ENCODE measurements around the gene COG5. TPM values are rescaled to one million over a fixed set of nuclear protein-coding genes. Genes with fewer than 3 reads are reported as not detected.

The COG5 gene
- total and polyA plus RNA-seq, 2 experiments from 2014 or later = 15.4 to 36.5 TPM

GRCh38 chr7:107196834-107197610 is 366.7 kb downstream of the COG5 start:
- Histone ChIP-seq H4K20me1 (replicated peaks; ENCODE audit: insufficient read depth) (peaks cover 3% of the 10 kb centered on the region; the same call in 1 of the 2 replicates), H3K9me2 (ENCODE audit: insufficient read depth) (no peaks in the 10 kb centered on the region), H3K4me1 (ENCODE audit: insufficient read depth) (no peaks in the 10 kb centered on the region), H3K4me2 (no peak overlapping the region), H3K27me3 (ENCODE audit: insufficient read depth) (no peaks in the 10 kb centered on the region), H2AFZ (no peak overlapping the region), H3K36me3 (ENCODE audit: insufficient read depth) (no peaks in the 10 kb centered on the region), H3K79me2 (replicated peaks; ENCODE audit: insufficient read depth) (no peaks in the 10 kb centered on the region), H3K4me3 (no peak overlapping the region), H3F3A (replicated peaks; ENCODE audit: low read depth) (no peaks in the 10 kb centered on the region), H3K27ac (ENCODE audit: low read depth) (no peak overlapping the region)
- Mint-ChIP-seq H3K4me1 (no peaks in the 10 kb centered on the region), H3K27me3 (ENCODE audit: insufficient read depth, low read depth, poor library complexity) (peaks cover 4% of the 10 kb centered on the region), H3K9me3 (no peaks in the 10 kb centered on the region), H3K4me3 (no peak overlapping the region), H3K27ac (no peak overlapping the region), H3K36me3 (ENCODE audit: low read depth) (peaks cover 30% of the 10 kb centered on the region)
- DNase-seq (ENCODE audit: low spot score) = no peak
- ATAC-seq = no peak
- TF ChIP-seq, protein P1, sequence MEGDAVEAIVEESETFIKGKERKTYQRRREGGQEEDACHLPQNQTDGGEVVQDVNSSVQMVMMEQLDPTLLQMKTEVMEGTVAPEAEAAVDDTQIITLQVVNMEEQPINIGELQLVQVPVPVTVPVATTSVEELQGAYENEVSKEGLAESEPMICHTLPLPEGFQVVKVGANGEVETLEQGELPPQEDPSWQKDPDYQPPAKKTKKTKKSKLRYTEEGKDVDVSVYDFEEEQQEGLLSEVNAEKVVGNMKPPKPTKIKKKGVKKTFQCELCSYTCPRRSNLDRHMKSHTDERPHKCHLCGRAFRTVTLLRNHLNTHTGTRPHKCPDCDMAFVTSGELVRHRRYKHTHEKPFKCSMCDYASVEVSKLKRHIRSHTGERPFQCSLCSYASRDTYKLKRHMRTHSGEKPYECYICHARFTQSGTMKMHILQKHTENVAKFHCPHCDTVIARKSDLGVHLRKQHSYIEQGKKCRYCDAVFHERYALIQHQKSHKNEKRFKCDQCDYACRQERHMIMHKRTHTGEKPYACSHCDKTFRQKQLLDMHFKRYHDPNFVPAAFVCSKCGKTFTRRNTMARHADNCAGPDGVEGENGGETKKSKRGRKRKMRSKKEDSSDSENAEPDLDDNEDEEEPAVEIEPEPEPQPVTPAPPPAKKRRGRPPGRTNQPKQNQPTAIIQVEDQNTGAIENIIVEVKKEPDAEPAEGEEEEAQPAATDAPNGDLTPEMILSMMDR (conservative IDR thresholded peaks at IDR 0.05; ENCODE audit: low read depth in 2 of 2) = no peak
- no peak for TF ChIP-seq ZNF114 (CRISPR knock-in tag; IDR thresholded peaks at IDR 0.05)
- TF ChIP-seq POLR2AphosphoS5 (IDR thresholded peaks at IDR 0.05; ENCODE audit: low read depth) = no peak
- TF ChIP-seq CREB1 (CRISPR knock-in tag; IDR thresholded peaks at IDR 0.05; ENCODE audit: low read depth) = no peak
- TF ChIP-seq ZNF331 (CRISPR knock-in tag; IDR thresholded peaks at IDR 0.05; ENCODE audit: low read depth) = no peak
- TF ChIP-seq EZH2phosphoT487 (IDR thresholded peaks at IDR 0.05; ENCODE audit: unreplicated experiment) = no peak
- TF ChIP-seq, protein P2, sequence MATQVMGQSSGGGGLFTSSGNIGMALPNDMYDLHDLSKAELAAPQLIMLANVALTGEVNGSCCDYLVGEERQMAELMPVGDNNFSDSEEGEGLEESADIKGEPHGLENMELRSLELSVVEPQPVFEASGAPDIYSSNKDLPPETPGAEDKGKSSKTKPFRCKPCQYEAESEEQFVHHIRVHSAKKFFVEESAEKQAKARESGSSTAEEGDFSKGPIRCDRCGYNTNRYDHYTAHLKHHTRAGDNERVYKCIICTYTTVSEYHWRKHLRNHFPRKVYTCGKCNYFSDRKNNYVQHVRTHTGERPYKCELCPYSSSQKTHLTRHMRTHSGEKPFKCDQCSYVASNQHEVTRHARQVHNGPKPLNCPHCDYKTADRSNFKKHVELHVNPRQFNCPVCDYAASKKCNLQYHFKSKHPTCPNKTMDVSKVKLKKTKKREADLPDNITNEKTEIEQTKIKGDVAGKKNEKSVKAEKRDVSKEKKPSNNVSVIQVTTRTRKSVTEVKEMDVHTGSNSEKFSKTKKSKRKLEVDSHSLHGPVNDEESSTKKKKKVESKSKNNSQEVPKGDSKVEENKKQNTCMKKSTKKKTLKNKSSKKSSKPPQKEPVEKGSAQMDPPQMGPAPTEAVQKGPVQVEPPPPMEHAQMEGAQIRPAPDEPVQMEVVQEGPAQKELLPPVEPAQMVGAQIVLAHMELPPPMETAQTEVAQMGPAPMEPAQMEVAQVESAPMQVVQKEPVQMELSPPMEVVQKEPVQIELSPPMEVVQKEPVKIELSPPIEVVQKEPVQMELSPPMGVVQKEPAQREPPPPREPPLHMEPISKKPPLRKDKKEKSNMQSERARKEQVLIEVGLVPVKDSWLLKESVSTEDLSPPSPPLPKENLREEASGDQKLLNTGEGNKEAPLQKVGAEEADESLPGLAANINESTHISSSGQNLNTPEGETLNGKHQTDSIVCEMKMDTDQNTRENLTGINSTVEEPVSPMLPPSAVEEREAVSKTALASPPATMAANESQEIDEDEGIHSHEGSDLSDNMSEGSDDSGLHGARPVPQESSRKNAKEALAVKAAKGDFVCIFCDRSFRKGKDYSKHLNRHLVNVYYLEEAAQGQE (IDR thresholded peaks at IDR 0.05; ENCODE audit: unreplicated experiment) = no peak
- TF ChIP-seq JUNB (IDR thresholded peaks at IDR 0.05; ENCODE audit: unreplicated experiment) = no peak
- no peak for TF ChIP-seq ETS1 (IDR thresholded peaks at IDR 0.05)
- TF ChIP-seq NANOG (IDR thresholded peaks at IDR 0.05; ENCODE audit: borderline replicate concordance) = no peak
- TF ChIP-seq STAT1 (IDR thresholded peaks at IDR 0.05; ENCODE audit: unreplicated experiment) = no peak
- no peak for TF ChIP-seq EZH2 (IDR thresholded peaks at IDR 0.05; ENCODE audit: low read depth, unreplicated experiment)
